ENCODE data around the gene LHCGR.

DNA sequence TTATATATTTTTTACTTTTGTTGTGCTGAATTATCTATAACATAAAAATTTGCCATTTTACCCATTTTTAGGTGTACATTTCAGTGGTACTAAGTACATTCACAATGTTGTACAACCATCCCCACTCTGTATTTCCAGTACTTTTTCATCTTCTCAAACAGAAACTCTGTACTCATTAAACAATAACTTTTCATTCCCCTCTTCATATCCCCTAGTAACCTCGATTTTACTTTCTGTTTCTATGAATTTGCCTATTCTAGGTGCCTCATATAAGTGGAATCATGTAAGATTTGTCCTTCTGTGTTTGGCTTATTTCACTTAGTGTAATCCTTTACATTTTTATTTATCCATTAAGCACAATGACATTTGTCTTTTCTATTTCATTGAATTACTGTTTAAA, 86.5 kb downstream of the LHCGR start:
- TF ChIP-seq POLR2AphosphoS5 (IDR thresholded peaks at IDR 0.05), result no peak
- TF ChIP-seq, protein P1, sequence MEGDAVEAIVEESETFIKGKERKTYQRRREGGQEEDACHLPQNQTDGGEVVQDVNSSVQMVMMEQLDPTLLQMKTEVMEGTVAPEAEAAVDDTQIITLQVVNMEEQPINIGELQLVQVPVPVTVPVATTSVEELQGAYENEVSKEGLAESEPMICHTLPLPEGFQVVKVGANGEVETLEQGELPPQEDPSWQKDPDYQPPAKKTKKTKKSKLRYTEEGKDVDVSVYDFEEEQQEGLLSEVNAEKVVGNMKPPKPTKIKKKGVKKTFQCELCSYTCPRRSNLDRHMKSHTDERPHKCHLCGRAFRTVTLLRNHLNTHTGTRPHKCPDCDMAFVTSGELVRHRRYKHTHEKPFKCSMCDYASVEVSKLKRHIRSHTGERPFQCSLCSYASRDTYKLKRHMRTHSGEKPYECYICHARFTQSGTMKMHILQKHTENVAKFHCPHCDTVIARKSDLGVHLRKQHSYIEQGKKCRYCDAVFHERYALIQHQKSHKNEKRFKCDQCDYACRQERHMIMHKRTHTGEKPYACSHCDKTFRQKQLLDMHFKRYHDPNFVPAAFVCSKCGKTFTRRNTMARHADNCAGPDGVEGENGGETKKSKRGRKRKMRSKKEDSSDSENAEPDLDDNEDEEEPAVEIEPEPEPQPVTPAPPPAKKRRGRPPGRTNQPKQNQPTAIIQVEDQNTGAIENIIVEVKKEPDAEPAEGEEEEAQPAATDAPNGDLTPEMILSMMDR (IDR thresholded peaks at IDR 0.05), result no peak
- TF ChIP-seq POLR2A (IDR thresholded peaks at IDR 0.05), result no peak

All from sigmoid colon (tissue), 4 donors.